ENCODE results near the gene CYP20A1.
"Not testable (repeated sequence)": the region's sequence is repeated elsewhere in the genome, so short reads cannot be mapped to it uniquely, and the experiment has no call there.

- TF ChIP-seq POLR2A, CTCF, POLR2AphosphoS5 (IDR thresholded peaks at IDR 0.05): not testable (repeated sequence)
Observed at GRCh38 chr2:203342374-203342773, 103.6 kb downstream of the CYP20A1 start.
